Body of pancreas (tissue), 4 donors: ENCODE measurements around the gene SRPK2.

ENCODE experiments used
- CTCF ChIP-seq, 7 experiments: fragments of 450-650 bp in 4 of 7; fragments of 200-600 bp in 3 of 7; sonication (generic) in 3 of 7; IDR thresholded peaks; one replicate each; pipeline ENCODE4 v1.5.1; 2016 to 2019; ENCODE audit warnings: antibody characterized with exemption in 7 of 7
- POLR2A ChIP-seq, 3 donors: fragments of 450-650 bp; IDR thresholded peaks; one replicate each; pipeline ENCODE4 v1.6.1; 2016; ENCODE audit warnings: antibody characterized with exemption in 3 of 3, mild to moderate bottlenecking in 2 of 3

GRCh38 chr7:105297309-105297708 lies 91.4 kb downstream of the SRPK2 start:
- no peak for TF ChIP-seq CTCF (IDR thresholded peaks at IDR 0.05)
- no peak for TF ChIP-seq POLR2A (IDR thresholded peaks at IDR 0.05)
